Measurements from ENCODE around the gene ATP1B4.

Gene ATP1B4

GRCh38 chrX:120318411-120318810 lies 43.5 kb upstream of the ATP1B4 start:
- Histone ChIP-seq H3K79me2 (ENCODE audit: insufficient read depth, low read length) (no peaks in the 10 kb centered on the region), H3K36me3 (ENCODE audit: insufficient read depth, low read length) (no peaks in the 10 kb centered on the region), H3K9me3 (ENCODE audit: insufficient read depth, low read length, severe bottlenecking) (no peaks in the 10 kb centered on the region), H3K27ac (ENCODE audit: low read length) (no peak overlapping the region), H3K4me3 (ENCODE audit: low read depth in 1 of 2, low read length in 2 of 2) (no peak overlapping the region), H3K4me2 (ENCODE audit: insufficient read depth, low read length) (no peak overlapping the region), H3K9ac (ENCODE audit: low read depth, low read length) (no peak overlapping the region), H2AFZ (ENCODE audit: low read depth, low read length) (no peak overlapping the region), H3K27me3 (ENCODE audit: insufficient read depth, low read length, poor library complexity) (no peaks in the 10 kb centered on the region), H4K20me1 (ENCODE audit: insufficient read depth, low read length) (no peaks in the 10 kb centered on the region), H3K4me1 (ENCODE audit: insufficient read depth, low read length) (no peaks in the 10 kb centered on the region)
- DNase-seq, result no peak
- no peak for ATAC-seq (ENCODE audit: insufficient read depth, low read depth)
- TF ChIP-seq EZH2 (IDR thresholded peaks at IDR 0.05; ENCODE audit: borderline replicate concordance, low read depth, low read length, severe bottlenecking), result no peak
- TF ChIP-seq, protein P1, sequence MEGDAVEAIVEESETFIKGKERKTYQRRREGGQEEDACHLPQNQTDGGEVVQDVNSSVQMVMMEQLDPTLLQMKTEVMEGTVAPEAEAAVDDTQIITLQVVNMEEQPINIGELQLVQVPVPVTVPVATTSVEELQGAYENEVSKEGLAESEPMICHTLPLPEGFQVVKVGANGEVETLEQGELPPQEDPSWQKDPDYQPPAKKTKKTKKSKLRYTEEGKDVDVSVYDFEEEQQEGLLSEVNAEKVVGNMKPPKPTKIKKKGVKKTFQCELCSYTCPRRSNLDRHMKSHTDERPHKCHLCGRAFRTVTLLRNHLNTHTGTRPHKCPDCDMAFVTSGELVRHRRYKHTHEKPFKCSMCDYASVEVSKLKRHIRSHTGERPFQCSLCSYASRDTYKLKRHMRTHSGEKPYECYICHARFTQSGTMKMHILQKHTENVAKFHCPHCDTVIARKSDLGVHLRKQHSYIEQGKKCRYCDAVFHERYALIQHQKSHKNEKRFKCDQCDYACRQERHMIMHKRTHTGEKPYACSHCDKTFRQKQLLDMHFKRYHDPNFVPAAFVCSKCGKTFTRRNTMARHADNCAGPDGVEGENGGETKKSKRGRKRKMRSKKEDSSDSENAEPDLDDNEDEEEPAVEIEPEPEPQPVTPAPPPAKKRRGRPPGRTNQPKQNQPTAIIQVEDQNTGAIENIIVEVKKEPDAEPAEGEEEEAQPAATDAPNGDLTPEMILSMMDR (IDR thresholded peaks at IDR 0.05; ENCODE audit: borderline replicate concordance, extremely low read depth, low read length, poor library complexity, severe bottlenecking), result no peak

DNA sequence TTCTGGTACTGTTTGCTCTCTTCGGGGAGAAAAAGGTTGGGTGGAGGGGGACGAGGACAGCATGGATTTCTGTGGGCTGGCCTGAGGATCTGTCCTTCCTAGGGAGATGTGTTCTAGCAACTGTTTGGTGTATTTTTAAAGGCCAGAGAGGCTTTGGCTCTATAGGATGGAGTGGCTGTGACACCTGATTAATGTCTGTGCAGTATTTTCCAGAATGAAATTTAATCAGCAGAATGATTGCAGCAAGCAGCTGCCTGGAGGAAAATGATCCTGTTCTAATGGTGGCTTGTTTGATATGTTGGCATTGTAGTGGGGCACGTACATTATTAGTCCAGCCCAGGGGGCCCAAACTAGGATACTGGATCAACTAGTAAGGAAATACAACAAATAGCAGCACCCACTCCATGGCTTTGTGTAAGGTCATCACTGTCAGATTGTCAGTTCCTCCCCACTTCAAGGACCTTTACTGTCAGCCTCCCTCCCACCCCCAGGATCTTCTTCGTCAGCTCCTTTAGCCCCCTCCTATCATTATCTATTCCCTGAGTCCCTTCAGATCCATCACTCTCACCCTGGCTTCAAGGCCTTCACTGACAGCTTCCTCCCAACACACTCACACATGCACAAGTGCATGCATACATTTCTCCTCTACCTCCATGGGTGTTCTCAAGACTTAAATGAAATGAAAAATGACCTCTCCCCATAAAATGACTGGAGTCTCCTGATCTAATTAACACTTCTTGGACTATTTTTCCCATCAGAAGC lies 40.2 kb upstream of the ATP1B4 start:
- ATAC-seq (ENCODE audit: insufficient read depth, low read depth) (no peak), DNase-seq (no peak)
- TF ChIP-seq, protein P1 (IDR thresholded peaks at IDR 0.05; ENCODE audit: borderline replicate concordance, extremely low read depth, low read length, poor library complexity, severe bottlenecking), result no peak
- TF ChIP-seq EZH2 (IDR thresholded peaks at IDR 0.05; ENCODE audit: borderline replicate concordance, low read depth, low read length, severe bottlenecking), result no peak
- Histone ChIP-seq H3K9ac (ENCODE audit: low read depth, low read length) (no peak overlapping the region), H3K27me3 (ENCODE audit: insufficient read depth, low read length, poor library complexity) (no peaks in the 10 kb centered on the region), H3K79me2 (ENCODE audit: insufficient read depth, low read length) (no peaks in the 10 kb centered on the region), H3K4me3 (ENCODE audit: low read depth in 1 of 2, low read length in 2 of 2) (no peak overlapping the region), H3K27ac (ENCODE audit: low read length) (no peak overlapping the region), H4K20me1 (ENCODE audit: insufficient read depth, low read length) (no peaks in the 10 kb centered on the region), H3K9me3 (ENCODE audit: insufficient read depth, low read length, severe bottlenecking) (no peaks in the 10 kb centered on the region), H3K4me2 (ENCODE audit: insufficient read depth, low read length) (no peak overlapping the region), H2AFZ (ENCODE audit: low read depth, low read length) (no peak overlapping the region), H3K36me3 (ENCODE audit: insufficient read depth, low read length) (no peaks in the 10 kb centered on the region), H3K4me1 (ENCODE audit: insufficient read depth, low read length) (no peaks in the 10 kb centered on the region)

DNA sequence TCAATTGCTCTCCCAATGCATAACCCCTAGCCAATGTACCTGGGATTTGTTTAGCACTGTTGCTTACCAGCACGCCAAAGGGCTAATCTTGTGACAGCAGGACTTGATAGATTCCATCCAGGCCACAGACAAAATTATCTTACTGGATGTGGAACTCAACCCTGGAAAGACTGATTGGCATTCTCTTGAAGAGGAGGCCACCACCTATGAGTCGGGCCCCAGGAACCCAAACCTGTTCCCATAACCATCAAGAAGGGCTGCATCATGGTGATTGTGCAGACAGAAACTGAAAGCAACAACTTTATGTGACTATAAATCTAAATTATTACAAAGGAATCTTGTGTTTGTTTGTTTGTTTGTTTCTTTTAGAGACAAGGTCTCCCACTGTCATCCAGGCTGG lies 30.8 kb upstream of the ATP1B4 start:
- H3K4me1 ChIP-seq (ENCODE audit: insufficient read depth, low read length), result no peaks in the 10 kb centered on the region
- no peak for DNase-seq
- no peak overlapping the region for H3K4me3 ChIP-seq (ENCODE audit: low read depth in 1 of 2, low read length in 2 of 2)

More for the DNA sequence above, 30.8 kb upstream of the ATP1B4 start:
- Histone ChIP-seq H4K20me1 (ENCODE audit: insufficient read depth, low read length) (no peaks in the 10 kb centered on the region), H2AFZ (ENCODE audit: low read depth, low read length) (no peak overlapping the region), H3K27me3 (ENCODE audit: insufficient read depth, low read length, poor library complexity) (no peaks in the 10 kb centered on the region), H3K4me2 (ENCODE audit: insufficient read depth, low read length) (no peak overlapping the region), H3K79me2 (ENCODE audit: insufficient read depth, low read length) (no peaks in the 10 kb centered on the region), H3K36me3 (ENCODE audit: insufficient read depth, low read length) (no peaks in the 10 kb centered on the region), H3K9ac (ENCODE audit: low read depth, low read length) (no peak overlapping the region), H3K27ac (ENCODE audit: low read length) (no peak overlapping the region), H3K9me3 (ENCODE audit: insufficient read depth, low read length, severe bottlenecking) (no peaks in the 10 kb centered on the region)
- TF ChIP-seq, protein P1 (IDR thresholded peaks at IDR 0.05; ENCODE audit: borderline replicate concordance, extremely low read depth, low read length, poor library complexity, severe bottlenecking), result no peak
- TF ChIP-seq EZH2 (IDR thresholded peaks at IDR 0.05; ENCODE audit: borderline replicate concordance, low read depth, low read length, severe bottlenecking), result no peak
- ATAC-seq (ENCODE audit: insufficient read depth, low read depth), result no peak

Measured in DND-41 (cell line).